HG02840 (cell line): ENCODE measurements around the gene SLC24A4.

Source experiments
- ATAC-seq: cut with Tn5 transposase; IDR thresholded peaks from one replicate; pipeline ENCODE4 v1.9.1; 2021; ENCODE audit warnings: mild to moderate bottlenecking, moderate library complexity, moderate number of reproducible peaks; ENCODE audit not compliant: unreplicated experiment, low FRiP score

The SLC24A4 gene

DNA sequence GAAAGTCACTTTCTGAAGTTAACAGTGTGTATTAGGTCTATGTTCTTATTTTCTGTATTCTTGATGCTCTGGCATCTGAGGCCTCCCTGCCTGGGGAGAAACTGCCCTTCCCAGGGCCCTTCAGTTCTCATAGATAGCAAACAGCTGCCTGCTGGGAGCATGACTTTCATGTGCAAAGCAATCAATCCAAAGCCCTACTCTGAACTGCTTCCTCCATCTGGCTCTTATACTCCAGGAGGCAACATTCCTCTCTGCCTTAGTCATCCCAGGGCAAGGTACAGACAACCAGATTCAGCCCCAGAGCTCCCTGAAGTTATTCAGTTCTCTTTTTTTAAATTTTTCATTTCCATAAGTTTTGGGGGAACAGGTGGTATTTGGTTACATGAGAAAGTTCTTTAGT lies 149.0 kb downstream of the SLC24A4 start:
- no peak for ATAC-seq

DNA sequence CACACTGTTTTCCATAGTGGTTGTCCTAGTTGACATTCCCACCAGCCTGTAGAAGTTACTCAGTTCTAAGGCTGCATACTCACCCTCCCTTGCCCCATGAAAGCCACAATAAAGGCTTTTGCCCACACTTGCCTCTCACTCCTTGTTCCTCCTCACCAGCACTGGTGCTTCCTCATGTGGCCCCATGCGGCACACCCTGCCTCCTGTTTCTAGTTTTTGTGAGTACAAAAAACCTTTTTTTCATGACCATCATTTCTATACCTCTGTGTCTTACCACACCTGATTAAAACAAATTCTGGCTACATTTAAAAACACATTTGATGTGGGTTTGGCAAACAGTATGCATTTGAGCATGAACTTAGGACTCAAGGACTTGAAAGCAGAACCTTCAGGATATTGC lies 149.9 kb downstream of the SLC24A4 start:
- no peak for ATAC-seq

DNA sequence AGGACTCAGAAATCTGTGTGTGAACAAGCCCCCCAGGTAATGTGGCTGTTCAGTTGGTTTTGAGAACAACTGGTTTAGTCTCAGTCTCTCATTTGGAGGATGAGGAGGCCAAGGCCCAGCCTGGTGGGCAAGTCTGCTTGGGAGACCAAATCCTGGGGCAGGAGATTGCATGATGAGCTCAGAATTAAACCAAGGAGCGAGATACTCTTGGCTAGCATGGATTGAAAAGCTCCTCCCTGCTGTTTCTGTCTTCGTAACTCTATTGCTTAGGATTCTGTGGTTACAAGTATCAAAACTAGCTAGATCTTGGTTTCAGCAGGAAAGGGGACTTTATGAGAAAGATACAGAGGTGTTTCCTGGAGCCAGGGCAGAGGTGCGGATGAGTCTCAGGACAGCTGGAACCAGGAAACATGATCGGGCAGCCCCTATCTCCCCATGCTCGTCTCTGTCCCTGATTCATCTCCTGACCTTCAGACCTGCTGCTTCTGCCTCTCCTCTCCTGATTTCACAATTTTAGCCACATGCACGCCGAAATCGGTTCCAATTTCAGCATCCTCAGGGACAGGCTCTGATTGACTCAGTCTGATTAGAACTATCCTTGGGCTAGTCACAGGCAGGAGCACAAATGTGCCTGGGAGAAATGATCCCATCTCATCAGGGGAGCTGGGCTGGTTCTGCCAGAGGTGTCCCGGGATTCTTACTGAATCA lies 150.4 kb downstream of the SLC24A4 start:
- ATAC-seq = no peak

DNA sequence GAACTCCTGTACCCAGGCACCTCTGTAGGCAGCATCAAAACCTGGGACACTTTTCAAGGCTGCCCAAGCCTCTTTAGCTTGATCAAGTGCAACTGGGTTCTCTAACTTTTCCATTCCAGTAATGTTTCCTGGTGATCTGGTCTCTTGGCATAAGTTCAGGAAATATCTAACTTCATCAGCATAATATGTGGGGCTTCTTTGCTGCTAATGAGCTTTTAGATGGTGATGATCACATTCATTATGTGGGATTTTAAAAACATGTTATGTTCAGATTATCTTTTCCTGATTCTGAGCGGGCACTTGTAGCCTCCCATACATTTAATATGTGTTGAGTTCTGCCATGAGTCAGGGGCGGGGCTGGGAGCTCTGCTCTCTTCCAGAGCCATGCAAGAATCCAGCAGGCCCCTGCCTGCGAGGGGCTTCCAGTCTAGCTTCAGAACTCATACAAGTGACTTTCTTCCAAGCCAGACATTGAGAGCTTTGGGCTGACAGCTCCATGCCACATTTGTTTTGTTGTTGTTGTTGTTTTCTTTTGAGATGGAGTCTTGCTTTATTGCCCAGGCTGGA lies 151.1 kb downstream of the SLC24A4 start:
- ATAC-seq = no peak

DNA sequence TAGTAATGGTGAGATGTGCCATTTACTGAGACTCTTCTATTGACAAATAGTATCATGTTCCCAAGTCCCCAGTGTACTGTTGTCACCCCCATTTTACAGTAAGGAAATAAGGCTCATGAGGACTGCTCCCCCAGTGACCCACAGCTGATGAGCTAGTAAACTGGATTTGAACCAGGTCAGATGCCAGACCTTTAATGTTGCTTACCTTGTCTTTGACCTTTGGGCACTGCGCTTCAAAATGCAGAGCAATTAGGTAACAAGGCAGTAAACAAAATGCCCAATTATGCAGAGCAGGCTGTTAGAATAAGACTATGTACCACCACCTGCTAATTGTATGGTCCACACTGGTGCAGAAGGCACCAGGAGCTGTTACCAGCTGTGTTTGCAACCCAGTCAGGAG lies 152.1 kb downstream of the SLC24A4 start:
- ATAC-seq = no peak

DNA sequence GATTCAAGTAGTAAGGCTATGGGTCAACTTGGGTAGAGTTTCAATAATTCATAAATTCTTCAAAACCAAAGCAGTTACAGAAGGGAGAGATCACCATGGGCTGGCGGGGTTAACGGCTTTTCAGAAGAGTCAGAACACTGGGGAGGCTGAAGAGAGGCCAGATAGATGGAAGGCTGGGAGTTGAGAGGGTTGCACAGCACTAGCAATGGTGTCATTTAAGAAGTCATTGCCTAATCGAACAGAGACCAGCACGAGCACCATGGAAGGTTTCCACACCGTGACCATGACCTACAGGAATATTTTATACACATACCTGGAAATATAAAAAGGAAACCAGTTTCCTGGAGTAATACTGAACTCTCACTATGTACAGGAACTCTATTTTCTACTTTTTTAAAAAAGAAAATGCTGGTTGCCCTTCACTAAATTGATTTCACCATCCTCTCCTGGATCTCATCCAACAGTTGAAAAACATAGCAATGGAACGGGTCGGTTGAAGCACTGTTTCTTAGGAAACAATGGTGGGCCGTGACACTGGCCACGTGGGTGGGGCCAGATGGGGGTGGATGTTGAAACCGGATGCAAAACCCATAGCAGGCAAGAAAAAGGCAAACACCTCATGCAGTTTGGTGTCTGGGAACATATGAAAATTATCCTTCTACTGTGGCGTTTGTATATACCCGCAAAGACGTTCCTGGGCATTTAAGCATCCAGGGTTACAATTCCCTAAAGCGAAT lies 152.7 kb downstream of the SLC24A4 start:
- ATAC-seq = no peak

DNA sequence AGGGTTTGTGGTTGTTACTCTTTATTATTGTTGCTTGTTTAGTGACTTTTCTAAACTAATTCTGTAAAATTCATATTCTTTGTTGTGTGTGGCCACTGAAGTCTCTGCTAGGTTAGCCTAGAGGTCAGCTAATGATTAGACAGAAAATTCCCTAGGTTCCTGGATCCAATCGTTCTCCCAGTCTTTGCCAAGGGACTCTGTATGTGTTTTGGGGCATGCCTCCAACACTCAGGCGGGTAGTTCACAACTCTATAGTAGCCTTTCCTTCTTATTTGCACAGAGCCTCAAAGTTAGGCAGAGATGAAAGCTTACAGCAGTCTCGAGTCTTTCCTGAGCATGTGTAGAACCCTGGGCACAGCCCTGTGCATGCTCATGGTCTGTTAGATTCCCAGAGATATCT lies 157.9 kb downstream of the SLC24A4 start:
- ATAC-seq = no peak

DNA sequence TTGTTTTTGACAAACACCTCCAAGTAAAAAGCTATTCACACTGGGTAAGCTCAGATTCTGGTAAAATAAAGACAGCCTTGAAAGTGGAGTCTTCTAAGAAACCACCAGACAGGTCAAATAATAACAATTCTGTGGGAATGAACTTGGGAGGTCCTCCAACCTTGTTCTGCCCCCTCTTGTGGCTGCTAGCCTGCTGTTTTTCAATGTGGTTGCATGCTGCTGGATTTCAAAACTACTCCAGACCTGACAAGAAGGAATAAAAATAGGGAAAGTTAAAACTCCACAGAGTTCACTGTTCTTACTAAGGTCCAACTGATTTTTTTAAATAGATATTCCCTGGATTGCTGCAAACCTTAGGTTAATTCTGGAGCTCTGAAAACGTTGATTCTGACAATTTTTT lies 158.4 kb downstream of the SLC24A4 start:
- ATAC-seq = no peak

DNA sequence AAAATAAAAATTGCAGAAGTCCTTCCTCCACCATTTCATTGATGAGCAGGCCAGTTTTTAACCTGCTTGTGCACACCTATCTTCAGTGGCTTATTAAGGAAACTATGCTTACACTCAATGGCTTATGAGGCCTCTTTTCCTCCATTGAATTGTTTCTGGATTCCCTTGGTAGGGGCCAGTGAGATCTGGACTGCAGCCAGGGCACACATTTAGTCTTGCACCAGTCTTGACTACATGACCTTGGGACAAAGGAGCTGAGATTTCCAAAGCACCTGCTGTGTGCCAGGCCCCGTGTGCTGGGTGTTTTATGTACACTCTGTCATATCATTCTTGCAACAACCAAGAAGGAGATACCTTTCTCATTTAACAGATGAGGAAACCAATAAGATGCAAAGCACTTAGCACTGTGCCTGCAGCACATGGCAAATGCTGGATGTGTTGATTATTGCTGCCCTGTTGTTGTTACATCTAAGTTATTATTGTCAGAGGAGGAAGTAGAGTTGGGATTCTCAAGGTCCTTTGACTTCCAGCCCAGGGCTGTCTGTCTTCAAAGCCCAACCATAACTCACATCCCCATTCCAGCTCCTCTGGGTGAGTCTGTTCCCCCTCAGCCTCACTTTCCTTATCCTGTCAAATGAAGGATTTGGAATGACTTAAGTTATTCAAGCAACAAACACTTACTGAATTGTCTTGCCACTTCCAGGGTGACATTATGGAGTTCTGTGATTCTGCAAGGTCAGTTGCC lies 159.0 kb downstream of the SLC24A4 start:
- ATAC-seq = no peak

DNA sequence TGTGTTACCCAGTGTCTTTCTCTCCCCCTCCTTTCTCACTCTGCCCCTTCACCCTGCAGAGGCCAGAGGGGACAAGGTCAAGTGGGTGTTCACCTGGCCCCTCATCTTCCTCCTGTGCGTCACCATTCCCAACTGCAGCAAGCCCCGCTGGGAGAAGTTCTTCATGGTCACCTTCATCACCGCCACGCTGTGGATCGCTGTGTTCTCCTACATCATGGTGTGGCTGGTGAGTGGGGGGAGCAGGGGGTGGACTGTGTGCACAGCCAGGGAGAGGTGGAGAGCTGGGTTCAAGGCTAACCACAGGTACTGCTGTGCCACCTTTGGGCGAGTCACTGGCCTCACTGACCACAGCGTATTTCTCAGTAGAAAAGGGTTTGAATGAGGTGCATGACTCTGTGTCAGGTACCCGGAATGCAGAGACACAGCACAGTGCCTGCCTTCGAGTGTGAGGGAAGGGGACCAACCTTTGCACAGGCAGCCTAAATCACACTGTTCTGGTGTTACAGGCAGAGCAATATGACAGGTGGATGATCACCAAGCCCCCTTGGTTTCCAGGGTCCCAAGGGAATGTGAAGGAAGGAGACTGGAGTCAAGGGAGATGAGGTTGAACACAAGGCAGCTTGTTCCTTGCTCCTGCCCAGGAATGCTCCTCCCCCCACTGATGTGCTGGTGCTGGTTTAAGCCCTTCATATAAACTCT lies 159.8 kb downstream of the SLC24A4 start:
- ATAC-seq = no peak

DNA sequence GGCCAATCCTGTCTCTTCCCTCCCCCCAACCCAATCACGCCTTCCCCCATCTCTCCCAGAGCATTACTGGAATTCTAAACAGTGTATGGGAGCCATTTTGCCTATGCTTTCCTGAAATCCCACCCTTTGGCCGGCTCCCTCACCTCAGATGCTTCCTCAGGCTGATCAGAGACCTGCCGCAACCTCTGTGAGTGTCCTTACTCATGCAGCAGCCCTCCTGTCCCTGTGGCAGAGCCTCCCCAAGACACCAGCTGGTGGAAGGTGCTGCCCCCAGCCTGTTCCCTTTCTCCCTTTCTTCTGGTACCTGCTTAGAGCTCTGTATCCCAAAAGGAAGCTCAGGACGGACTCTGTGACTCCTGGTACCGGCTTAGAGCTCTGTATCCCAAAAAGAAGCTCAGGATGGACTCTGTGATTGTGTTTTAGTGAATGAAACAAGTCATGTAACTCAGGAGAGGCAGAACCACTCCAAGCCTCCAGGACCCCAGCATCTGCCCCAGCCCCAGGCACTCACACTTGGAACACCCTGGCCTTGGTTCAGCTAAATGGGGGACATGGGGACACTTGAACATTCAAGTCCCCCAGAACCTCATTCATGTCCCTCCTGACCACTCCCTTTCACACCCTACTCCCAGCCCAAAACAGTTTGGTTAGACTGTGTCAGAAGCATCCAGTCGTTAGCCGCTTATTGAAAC lies 161.3 kb downstream of the SLC24A4 start:
- no peak for ATAC-seq

DNA sequence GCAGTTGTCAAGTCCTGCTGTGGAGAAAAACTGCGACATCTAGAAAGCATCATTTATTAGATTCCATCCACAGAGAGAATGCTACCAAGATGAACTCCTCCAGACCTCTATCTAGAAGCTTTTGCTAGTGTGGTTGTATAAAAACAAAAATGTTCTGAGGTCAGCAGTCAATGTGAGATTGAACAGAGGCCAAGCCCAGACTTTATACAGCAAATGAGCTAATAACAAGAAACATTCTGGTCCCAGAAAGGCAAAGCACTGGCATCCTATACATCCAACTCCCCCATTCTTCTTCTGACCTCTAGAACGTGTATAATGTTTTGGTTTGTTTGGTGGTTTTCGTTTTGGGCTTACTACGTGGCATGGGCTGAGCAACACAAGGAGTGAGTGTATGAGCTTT lies 163.9 kb downstream of the SLC24A4 start:
- ATAC-seq = no peak

DNA sequence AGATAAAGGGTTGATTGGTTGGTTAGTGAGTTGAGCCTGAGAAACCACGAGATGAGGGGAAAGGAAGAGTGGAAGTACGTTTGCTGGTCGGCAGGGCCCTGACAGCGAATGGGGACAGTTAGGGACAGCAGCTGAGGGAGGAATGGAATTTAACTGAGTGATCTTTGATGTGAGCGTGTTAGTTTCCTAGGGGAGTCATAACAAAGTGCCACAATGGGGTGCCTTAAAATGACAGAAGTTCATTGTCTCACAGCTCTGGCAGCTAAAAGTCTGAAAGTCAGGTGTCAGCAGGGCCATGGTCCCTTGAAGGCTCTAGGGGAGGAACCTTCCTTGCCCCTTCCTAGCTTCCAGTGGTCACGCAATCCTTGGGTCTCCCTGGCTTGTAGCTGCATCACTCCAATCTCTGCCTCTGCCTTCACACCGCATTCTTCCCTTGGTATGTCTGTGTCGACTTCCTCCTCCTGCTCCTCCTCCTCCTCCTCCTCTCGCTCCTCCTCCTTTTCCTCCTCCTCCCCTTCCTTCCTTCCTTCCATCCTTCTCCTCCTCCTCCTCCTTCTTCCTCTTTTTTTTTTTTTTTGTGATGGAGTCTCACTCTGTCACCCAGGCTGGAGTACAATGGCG lies 164.7 kb downstream of the SLC24A4 start:
- ATAC-seq = no peak

DNA sequence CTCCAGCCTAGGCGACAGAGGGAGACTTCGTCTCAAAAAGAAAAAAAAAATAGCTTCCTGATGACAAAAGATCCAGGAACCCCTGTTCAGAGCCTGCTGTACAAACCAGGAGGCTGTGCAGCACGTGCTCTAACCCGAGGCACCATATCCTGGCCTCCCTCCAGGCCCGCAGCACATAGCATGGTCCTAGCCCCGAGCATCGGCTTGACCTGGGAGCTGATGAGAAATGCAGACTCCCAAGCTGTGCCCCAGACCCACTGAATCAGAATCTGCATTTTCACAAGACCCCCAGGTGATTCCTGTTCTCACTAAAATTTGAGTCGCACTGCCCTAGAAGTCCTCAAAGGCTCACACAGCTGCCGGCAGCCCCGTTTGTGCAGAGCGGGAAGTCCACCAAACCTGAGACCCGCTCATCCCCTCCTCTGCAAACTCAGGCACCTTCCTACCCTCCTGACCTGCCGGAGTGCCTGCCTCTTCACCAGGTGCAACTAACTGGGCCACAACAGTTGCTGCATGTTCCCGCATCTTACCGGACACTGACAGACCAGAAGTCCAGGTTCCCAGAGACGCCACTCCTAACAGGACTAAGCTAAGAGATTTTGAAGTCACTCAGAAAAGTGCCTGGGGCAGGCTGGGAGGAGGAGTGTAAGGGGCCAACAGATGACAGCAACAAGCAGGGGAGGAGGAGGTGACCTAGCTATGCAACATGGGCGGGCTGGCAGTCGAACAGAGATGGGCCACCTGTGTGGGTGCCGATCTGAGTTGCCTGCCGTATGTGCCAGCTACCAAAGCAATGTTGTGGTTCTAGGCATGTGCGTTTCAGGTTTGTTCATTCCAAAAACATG lies 166.7 kb downstream of the SLC24A4 start:
- ATAC-seq = no peak

DNA sequence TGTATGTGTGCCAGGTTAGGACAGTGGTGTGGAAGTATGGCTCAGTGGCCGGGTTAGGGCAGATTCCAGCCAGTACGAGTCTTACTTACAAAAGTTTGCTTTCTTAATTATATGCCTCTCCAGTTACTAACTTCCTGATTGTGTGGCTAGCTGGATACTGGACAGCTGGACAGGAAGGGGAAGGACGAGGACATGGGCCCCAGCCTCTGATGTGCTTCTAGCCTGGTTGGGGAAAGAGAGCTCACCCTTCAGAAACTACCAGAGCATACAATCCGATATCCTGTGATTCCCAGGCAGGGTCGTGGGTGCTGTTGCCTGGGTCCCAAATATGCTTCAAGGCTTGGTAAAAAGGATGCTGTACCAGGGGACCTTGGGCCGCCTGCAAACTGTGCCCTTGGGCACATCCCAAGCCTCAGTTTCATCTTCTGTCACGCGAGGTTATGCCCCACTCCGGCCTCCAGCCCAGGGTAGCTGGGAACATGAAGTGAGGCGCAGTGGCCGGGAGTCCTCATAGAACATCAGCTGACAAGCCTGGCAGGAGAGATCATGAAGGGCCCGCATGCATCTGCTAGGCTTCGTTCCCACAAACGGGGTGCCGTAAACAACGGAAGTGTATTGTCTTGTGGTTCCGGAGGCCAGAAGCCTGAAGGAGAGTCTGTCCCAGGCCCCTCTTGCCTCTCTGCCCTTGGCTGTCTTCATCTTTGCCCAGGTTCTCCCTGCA lies 167.4 kb downstream of the SLC24A4 start:
- ATAC-seq = no peak

DNA sequence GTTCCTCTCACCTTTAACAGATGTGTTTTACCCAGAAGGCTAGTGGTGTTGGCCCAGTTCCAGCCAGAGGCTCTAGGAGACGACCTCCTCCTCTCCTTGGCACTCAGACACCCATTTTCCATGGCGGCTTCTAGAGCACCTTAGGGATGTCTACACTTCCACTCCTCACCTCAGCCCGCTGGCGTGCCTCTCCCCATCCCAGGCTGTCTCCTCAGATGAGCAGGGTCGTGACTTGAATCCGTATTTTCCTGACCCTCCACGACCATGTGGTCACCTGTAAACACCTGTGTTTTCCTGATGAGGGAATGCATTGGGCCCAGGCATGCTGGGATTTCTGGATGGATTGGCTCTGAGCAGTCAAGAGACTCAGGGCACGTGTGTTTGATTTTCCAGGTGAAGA lies 168.8 kb downstream of the SLC24A4 start:
- no peak for ATAC-seq

DNA sequence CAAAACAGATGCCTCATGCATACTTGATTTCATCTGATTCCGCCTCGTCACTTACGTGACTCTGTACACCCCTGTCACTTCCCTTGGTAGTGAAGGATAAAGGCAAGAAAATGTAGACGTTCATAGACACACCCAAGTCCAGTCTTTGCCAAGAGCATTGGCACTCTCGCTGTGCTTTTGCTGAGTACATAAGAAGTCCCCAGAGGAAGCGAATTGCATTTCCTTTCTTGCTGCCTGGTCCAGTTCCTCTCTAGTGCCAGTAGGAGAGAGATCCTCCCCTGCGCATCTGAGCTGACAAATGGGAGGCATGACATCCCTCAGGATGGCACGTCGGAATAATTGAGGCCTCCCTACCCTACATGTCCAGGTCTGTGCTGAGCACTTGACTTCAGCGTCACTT lies 169.3 kb downstream of the SLC24A4 start:
- no peak for ATAC-seq

DNA sequence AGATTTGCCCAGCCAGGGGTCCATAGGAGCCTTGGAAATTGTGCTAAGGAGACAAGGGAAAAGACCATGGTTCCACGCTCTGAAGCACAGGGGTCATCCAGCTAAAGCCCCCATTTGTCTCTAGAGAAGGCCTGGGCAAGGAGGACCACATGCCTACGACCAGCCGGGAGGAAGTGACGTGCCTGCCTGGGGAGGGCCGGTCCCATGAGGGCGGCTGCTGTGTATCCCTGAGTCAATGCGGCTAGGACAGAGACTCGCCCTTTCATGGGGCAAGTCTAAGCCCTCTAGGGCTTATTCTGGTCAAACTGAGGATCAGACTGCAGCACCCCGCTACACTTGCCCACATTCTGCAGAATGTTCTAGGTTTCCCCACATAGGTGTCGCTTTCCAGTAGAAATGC lies 170.1 kb downstream of the SLC24A4 start:
- no peak for ATAC-seq
